C4-2B (cell line): ENCODE results near the gene CDH23.

Experiments used
- H3K27ac ChIP-seq: fragments of 450-650 bp; 2 replicates; pipeline ENCODE4 v1.5.1; 2017
- CTCF ChIP-seq: fragments of 450-650 bp; conservative IDR thresholded peaks from 2 replicates; pipeline ENCODE4 v1.5.1; 2017; ENCODE audit warnings: mild to moderate bottlenecking
- ZFX ChIP-seq: fragments of 450-650 bp; IDR thresholded peaks from 2 replicates; pipeline ENCODE4 v1.6.1; 2017

CDH23 gene

GRCh38 chr10:71462062-71462935 is 65.6 kb downstream of the CDH23 start:
- H3K27ac ChIP-seq = no peak overlapping the region
- TF ChIP-seq CTCF (no peak), ZFX (no peak)

- H3K27ac ChIP-seq = no peak overlapping the region
- TF ChIP-seq ZFX (no peak), CTCF (no peak)
These were observed 66.4 kb downstream of the CDH23 start for GRCh38 chr10:71463111-71463510.

- no peak for TF ChIP-seq ZFX
- no peak for TF ChIP-seq CTCF
- no peak overlapping the region for H3K27ac ChIP-seq
These were observed 69.0 kb downstream of the CDH23 start for GRCh38 chr10:71465551-71466252.

- no peak for TF ChIP-seq ZFX
- TF ChIP-seq CTCF = no peak
- H3K27ac ChIP-seq = no peak overlapping the region
These were observed 69.6 kb downstream of the CDH23 start for GRCh38 chr10:71466330-71466729.

GRCh38 chr10:71467161-71467560 is 70.4 kb downstream of the CDH23 start:
- no peak overlapping the region for H3K27ac ChIP-seq
- TF ChIP-seq CTCF (no peak), ZFX (no peak)

GRCh38 chr10:71467569-71468362 is 71.0 kb downstream of the CDH23 start:
- H3K27ac ChIP-seq = no peak overlapping the region
- TF ChIP-seq CTCF (no peak), ZFX (no peak)
